Fibroblast of skin of left biceps (primary cell): ENCODE measurements around the gene RNF14.
"Not testable (repeated sequence)": the region's sequence is repeated elsewhere in the genome, so short reads cannot be mapped to it uniquely, and the experiment has no call there.

ENCODE experiments used
- DNase-seq, 2 experiments: peaks; one replicate each; pipeline ENCODE4 v3.0.0-alpha.2; 2013; ENCODE audit warnings: low read depth in 2 of 2

The RNF14 gene

GRCh38 chr5:141968914-141969608 is at the start of gene RNF14:
Gene RNF14 (plus strand): TSS chr5:141969105. CDS start chr5:141973589, 4,484 bp downstream.
- DNase-seq = peak; percentile 71 to 77

- no peak for DNase-seq
These were observed 49.4 kb upstream of the RNF14 start for GRCh38 chr5:141919218-141920119.

- DNase-seq = no peak
These were observed 48.1 kb upstream of the RNF14 start for GRCh38 chr5:141920771-141921170.

- DNase-seq = not testable (repeated sequence)
These were observed 46.0 kb upstream of the RNF14 start for GRCh38 chr5:141922827-141923447.

- DNase-seq = peak; percentile 74 to 79
These were observed 45.2 kb upstream of the RNF14 start, which contains the start of gene DELE1 for GRCh38 chr5:141923448-141924313. Gene DELE1 (plus strand): TSS chr5:141923871. CDS start chr5:141923942, 71 bp downstream.

GRCh38 chr5:141926434-141926833 is 42.5 kb upstream of the RNF14 start:
- no peak for DNase-seq

- no peak for DNase-seq
These were observed 40.9 kb upstream of the RNF14 start for GRCh38 chr5:141928051-141928450.

GRCh38 chr5:141929398-141930058 is 39.4 kb upstream of the RNF14 start:
- no peak for DNase-seq

- DNase-seq = no peak
These were observed 37.2 kb upstream of the RNF14 start for GRCh38 chr5:141931694-141932093.

- DNase-seq = no peak
These were observed 35.8 kb upstream of the RNF14 start for GRCh38 chr5:141933151-141933550.

- no peak for DNase-seq
These were observed 34.6 kb upstream of the RNF14 start for GRCh38 chr5:141934099-141934844.

- DNase-seq = no peak
These were observed 33.4 kb upstream of the RNF14 start for GRCh38 chr5:141935538-141935937.

GRCh38 chr5:141940695-141941271 is 28.1 kb upstream of the RNF14 start:
- no peak for DNase-seq

- no peak for DNase-seq
These were observed 27.6 kb upstream of the RNF14 start for GRCh38 chr5:141941307-141941706.

GRCh38 chr5:141941779-141942178 is 27.1 kb upstream of the RNF14 start:
- no peak for DNase-seq

- no peak for DNase-seq
These were observed 26.6 kb upstream of the RNF14 start for GRCh38 chr5:141942185-141942857.

- DNase-seq = no peak
These were observed 24.8 kb upstream of the RNF14 start for GRCh38 chr5:141944076-141944475.

- DNase-seq = no peak
These were observed 23.3 kb upstream of the RNF14 start for GRCh38 chr5:141945511-141946051.

GRCh38 chr5:141947316-141947715 is 21.6 kb upstream of the RNF14 start:
- DNase-seq = no peak
